H1 (cell line): Measurements from ENCODE around the gene MAP2K1. TPM values are rescaled to one million over a fixed set of nuclear protein-coding genes. Genes with fewer than 3 reads are reported as not detected.

Experiments used
- CTCF ChIA-PET: fragments of 300-600 bp; sonication (Branson Sonifier 250); formaldehyde crosslinking; loops from one replicate; lab custom pipeline; 2021; ENCODE audit not compliant: partially characterized antibody; lab: Charles Lee
- POLR2A ChIA-PET: fragments of 300-600 bp; sonication (Branson Sonifier 250); formaldehyde crosslinking; loops from one replicate; lab custom pipeline; 2021; ENCODE audit warnings: inconsistent platforms; ENCODE audit not compliant: partially characterized antibody; lab: Charles Lee
- DNase-seq, 2 experiments: peaks; one replicate each; pipeline versions ENCODE4 v3.0.0 to v3.0.0-alpha.2; 2010 to 2022; ENCODE audit warnings: low spot score in 2 of 2, low read depth in 1 of 2, mixed read lengths in 1 of 2
- FAIRE-seq: peaks from 2 replicates; lab custom pipeline; 2011; peaks lifted over from hg19 to GRCh38; lab: Jason Lieb, UNC
- H2AFZ ChIP-seq: 2 replicates; pipeline ENCODE4 v1.8.1; 2012; ENCODE audit warnings: low read length, inconsistent platforms
- H2AK5ac ChIP-seq: 2 replicates; pipeline ENCODE4 v1.6.1; 2013; ENCODE audit warnings: low read depth, low read length
- H2BK120ac ChIP-seq: replicated peaks from 2 replicates; pipeline ENCODE3; 2013; ENCODE audit warnings: low read depth, low read length, inconsistent platforms
- H2BK12ac ChIP-seq: 2 replicates; pipeline ENCODE4 v1.6.1; 2013; ENCODE audit warnings: low read depth, low read length
- H2BK15ac ChIP-seq: 2 replicates; pipeline ENCODE4 v1.6.1; 2013; ENCODE audit warnings: low read length
- H2BK20ac ChIP-seq: 2 replicates; pipeline ENCODE4 v1.6.1; 2013; ENCODE audit warnings: low read length
- H2BK5ac ChIP-seq: 2 replicates; pipeline ENCODE4 v1.6.1; 2013; ENCODE audit warnings: low read depth, low read length
- H3K14ac ChIP-seq: 2 replicates; pipeline ENCODE4 v1.6.1; 2013; ENCODE audit warnings: inconsistent platforms; ENCODE audit not compliant: insufficient read length
- H3K18ac ChIP-seq: 2 replicates; pipeline ENCODE4 v1.6.1; 2013; ENCODE audit warnings: low read length; ENCODE audit errors: extremely low read depth
- H3K23ac ChIP-seq: 2 replicates; pipeline ENCODE4 v1.6.1; 2013; ENCODE audit warnings: inconsistent platforms; ENCODE audit not compliant: insufficient read length
- H3K23me2 ChIP-seq: 2 replicates; pipeline ENCODE4 v1.6.1; 2013; ENCODE audit warnings: low read depth, low read length
- H3K27ac ChIP-seq: 2 replicates; pipeline ENCODE4 v1.6.1; 2011; ENCODE audit warnings: low read depth, low read length, inconsistent platforms
- H3K27me3 ChIP-seq, 4 experiments: replicated peaks in 1 of 4; 1 replicate in 1 of 4; 2 replicates in 3 of 4; pipeline versions ENCODE4 v1.6.1 to v1.8.1; 2011 to 2013; ENCODE audit warnings: low read length in 3 of 4, mild to moderate bottlenecking in 3 of 4, inconsistent platforms in 2 of 4, mixed read lengths in 2 of 4, moderate library complexity in 1 of 4; ENCODE audit not compliant: control insufficient read depth in 3 of 4, insufficient read depth in 3 of 4; ENCODE audit errors: extremely low read depth in 1 of 4
- H3K36me3 ChIP-seq, 4 experiments: 2 replicates each; pipeline versions ENCODE4 v1.6.1 to v1.8.1; 2011 to 2013; ENCODE audit warnings: mild to moderate bottlenecking in 4 of 4, low read length in 3 of 4, moderate library complexity in 2 of 4, control low read depth in 1 of 4, inconsistent platforms in 1 of 4; ENCODE audit not compliant: insufficient read depth in 4 of 4, control insufficient read depth in 2 of 4
- H3K4ac ChIP-seq: replicated peaks from 2 replicates; pipeline ENCODE3; 2013; ENCODE audit warnings: low read length, low read depth, mixed read lengths, inconsistent platforms; ENCODE audit not compliant: insufficient read length
- H3K4me1 ChIP-seq, 4 experiments: replicated peaks in 1 of 4; 1 replicate in 1 of 4; 2 replicates in 3 of 4; pipeline versions ENCODE4 v1.6.1 to v1.8.1; 2011 to 2013; ENCODE audit warnings: low read length in 3 of 4, inconsistent platforms in 2 of 4, mixed read lengths in 1 of 4; ENCODE audit not compliant: insufficient read depth in 4 of 4, control insufficient read depth in 3 of 4
- H3K4me2 ChIP-seq, 2 experiments: 2 replicates each; pipeline versions ENCODE4 v1.6.1 to v1.8.1; 2011 to 2013; ENCODE audit warnings: low read depth in 2 of 2, low read length in 2 of 2, control low read depth in 1 of 2, inconsistent platforms in 1 of 2, mild to moderate bottlenecking in 1 of 2; ENCODE audit not compliant: insufficient read depth in 1 of 2
- H3K4me3 ChIP-seq, 4 experiments: fragments of 200-600, 300-600 bp in 1 of 4; sonication (generic), shearing (Covaris generic), sonication (Bioruptor Twin) in 1 of 4; 2 replicates each; pipeline versions ENCODE4 v1.5.1 to v1.8.1; 2011 to 2016; ENCODE audit warnings: low read length in 4 of 4, low read depth in 3 of 4, control low read depth in 2 of 4, inconsistent platforms in 2 of 4, mild to moderate bottlenecking in 2 of 4, mixed read lengths in 1 of 4, moderate library complexity in 1 of 4; ENCODE audit not compliant: insufficient read depth in 2 of 4; ENCODE audit errors: extremely low read depth in 1 of 4
- H3K56ac ChIP-seq: replicated peaks from 2 replicates; pipeline ENCODE3; 2013; ENCODE audit warnings: low read depth, mild to moderate bottlenecking, mixed read lengths, low read length, inconsistent platforms; ENCODE audit not compliant: insufficient read length
- H3K79me1 ChIP-seq: 2 replicates; pipeline ENCODE4 v1.6.1; 2013; ENCODE audit warnings: low read depth, low read length, control low read depth
- H3K79me2 ChIP-seq, 2 experiments: 2 replicates each; pipeline versions ENCODE4 v1.6.1 to v1.8.1; 2012 to 2013; ENCODE audit warnings: low read length in 2 of 2, mild to moderate bottlenecking in 2 of 2, inconsistent platforms in 1 of 2; ENCODE audit not compliant: insufficient read depth in 2 of 2, control insufficient read depth in 1 of 2
- H3K9ac ChIP-seq, 4 experiments: replicated peaks in 1 of 4; 1 replicate in 1 of 4; 2 replicates in 3 of 4; pipeline versions ENCODE4 v1.6.1 to v1.8.1; 2011 to 2013; ENCODE audit warnings: low read depth in 3 of 4, low read length in 3 of 4, control low read depth in 2 of 4, mild to moderate bottlenecking in 2 of 4, moderate library complexity in 2 of 4, inconsistent platforms in 1 of 4; ENCODE audit errors: extremely low read depth in 1 of 4
- H3K9me3 ChIP-seq, 2 experiments: 2 replicates each; pipeline versions ENCODE4 v1.6.1 to v1.8.1; 2012 to 2013; ENCODE audit warnings: mild to moderate bottlenecking in 2 of 2, moderate library complexity in 2 of 2, control low read depth in 1 of 2, inconsistent platforms in 1 of 2, low read depth in 1 of 2, low read length in 1 of 2, mixed read lengths in 1 of 2; ENCODE audit not compliant: insufficient read depth in 2 of 2
- H4K20me1 ChIP-seq, 2 experiments: replicated peaks in 1 of 2; 2 replicates each; pipeline versions ENCODE3 to v1.8.1; 2011 to 2013; ENCODE audit warnings: inconsistent platforms in 2 of 2, low read length in 2 of 2, mild to moderate bottlenecking in 1 of 2; ENCODE audit not compliant: insufficient read depth in 2 of 2, control insufficient read depth in 1 of 2
- H4K5ac ChIP-seq: 2 replicates; pipeline ENCODE4 v1.6.1; 2013; ENCODE audit warnings: low read length, low read depth, mixed read lengths, inconsistent platforms; ENCODE audit not compliant: insufficient read length
- H4K8ac ChIP-seq: 2 replicates; pipeline ENCODE4 v1.8.0; 2013; ENCODE audit warnings: mild to moderate bottlenecking, moderate library complexity, low read length, inconsistent platforms; ENCODE audit not compliant: insufficient read depth; ENCODE audit errors: extremely low read depth
- H4K91ac ChIP-seq: replicated peaks from 2 replicates; pipeline ENCODE3; 2013; ENCODE audit warnings: low read length, mixed read lengths, inconsistent platforms; ENCODE audit not compliant: insufficient read length
- BRCA1 ChIP-seq: IDR thresholded peaks from 2 replicates; pipeline ENCODE4 v1.6.1; 2012; ENCODE audit warnings: low read depth, low read length, improper control_type of control experiment
- CBX8 ChIP-seq: fragments of 300-800, 300-1000 bp; sonication (generic); IDR thresholded peaks from 2 replicates; pipeline ENCODE4 v1.7.1; 2016; ENCODE audit warnings: low read depth, low read length, borderline replicate concordance
- CEBPB ChIP-seq: IDR thresholded peaks from 2 replicates; pipeline ENCODE4 v1.6.1; 2012; ENCODE audit warnings: low read depth, low read length
- CREB1 ChIP-seq: IDR thresholded peaks from 2 replicates; pipeline ENCODE4 v1.6.1; 2012; ENCODE audit warnings: inconsistent platforms
- GTF2F1 ChIP-seq: IDR thresholded peaks from 2 replicates; pipeline ENCODE4 v1.6.1; 2012; ENCODE audit warnings: low read depth, low read length, improper control_type of control experiment, borderline replicate concordance
- JUND ChIP-seq: IDR thresholded peaks from 2 replicates; pipeline ENCODE4 v1.6.1; 2011; ENCODE audit warnings: mild to moderate bottlenecking, improper control_type of control experiment, low read length
- NRF1 ChIP-seq: IDR thresholded peaks from 2 replicates; pipeline ENCODE4 v1.6.1; 2011; ENCODE audit warnings: mild to moderate bottlenecking, low read depth, low read length, improper control_type of control experiment
- PHF8 ChIP-seq: fragments of 200-600 bp; sonication (generic); conservative IDR thresholded peaks from 2 replicates; pipeline ENCODE4 v1.7.1; 2012; ENCODE audit warnings: low read depth, mild to moderate bottlenecking, inconsistent platforms, low read length, moderate library complexity
- POLR2AphosphoS5 ChIP-seq: IDR thresholded peaks from 2 replicates; pipeline ENCODE4 v1.6.1; 2011; ENCODE audit warnings: low read depth, low read length
- SIRT6 ChIP-seq: IDR thresholded peaks from one replicate; pipeline ENCODE4 v1.7.1; 2012; ENCODE audit warnings: low read length, inconsistent platforms
- SP2 ChIP-seq: IDR thresholded peaks from 2 replicates; pipeline ENCODE4 v1.6.1; 2012; ENCODE audit warnings: mild to moderate bottlenecking, low read length, inconsistent platforms
- SP4 ChIP-seq: IDR thresholded peaks from 2 replicates; pipeline ENCODE4 v1.6.1; 2012; ENCODE audit warnings: low read length, inconsistent platforms
- YY1 ChIP-seq: IDR thresholded peaks from 2 replicates; pipeline ENCODE4 v1.6.1; 2011; ENCODE audit warnings: low read depth, mild to moderate bottlenecking, low read length
- WGBS, 2 experiments: shearing (Covaris generic) in 1 of 2; methylation state at CpG; one replicate each; pipeline versions ENCODE4 v1.1.6 to v1.1.7; 2013 to 2015; ENCODE audit warnings: low lambda C conversion rate in 2 of 2, mixed read lengths in 2 of 2, inconsistent platforms in 1 of 2, low coverage in 1 of 2, missing lambda C conversion rate in 1 of 2; ENCODE audit not compliant: insufficient replicate concordance in 2 of 2, insufficient coverage in 1 of 2, insufficient read length in 1 of 2; ENCODE audit errors: extremely low coverage in 1 of 2, missing lambda C conversion rate in 1 of 2; 5-methylcytosine and 5-hydroxymethylcytosine counted together
- polyA plus RNA-seq, 7 experiments: library from polyadenylated mRNA; depleted of rRNA in 3 of 7; stranded (reverse) in 5 of 7; unstranded in 2 of 7; fragments of >200 nt in 5 of 7; fragments of 200-250 nt in 2 of 7; gene quantifications; 1 replicate in 5 of 7; 2 replicates in 1 of 7; 4 replicates in 1 of 7; pipeline versions ENCODE4 v1.2.1 to v1.2.3, GENCODE V29; 2011 to 2013; ENCODE audit warnings: missing spikeins in 2 of 7, mixed read lengths in 2 of 7
- total RNA-seq: library from RNA; stranded (reverse); fragmentation: NEBNext Ultra II Directional; extraction: Animal tissue kit (Norgen Biotek cat#: 25700); gene quantifications from 2 replicates; pipeline ENCODE4 v1.2.1, GENCODE V29; 2021
- TF ChIP-seq, protein P1 (sequence below): IDR thresholded peaks from 2 replicates; pipeline ENCODE4 v1.6.1; 2012; ENCODE audit warnings: low read length, inconsistent platforms

The MAP2K1 gene
- total and polyA plus RNA-seq, 2 of the 8 experiments (the other 6 are each of a cell fraction or from before 2014, with no cell fraction given) = 54.7 to 78.2 TPM

DNA sequence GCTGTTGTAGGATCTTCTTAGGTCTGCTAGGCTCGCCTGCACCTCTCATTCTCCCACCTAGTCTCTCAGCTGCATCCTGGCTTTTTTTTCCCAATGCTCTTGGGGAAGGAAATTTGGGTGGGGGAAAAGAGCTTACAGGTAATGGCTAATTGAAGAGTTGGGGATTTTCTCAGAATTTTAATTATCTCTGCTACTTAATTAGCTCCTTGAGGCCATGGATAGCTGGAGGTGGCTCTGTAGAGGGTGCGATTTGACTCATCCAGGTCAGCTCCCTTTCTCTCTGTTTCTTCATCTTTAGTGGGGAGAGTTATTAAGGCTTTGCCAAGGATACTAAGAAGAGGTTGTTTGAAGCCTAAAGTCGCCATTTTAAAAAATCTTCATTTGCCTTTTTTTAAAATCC is 88.3 kb downstream of the MAP2K1 start:
- Histone ChIP-seq H3K79me2 (peaks cover 0 to 24% of the 10 kb centered on the region in 2 experiments; a peak in 1 of 4 replicates), H3K27ac (no peak overlapping the region), H3K9me3 (no peaks in the 10 kb centered on the region), H3K79me1 (peaks cover 3% of the 10 kb centered on the region; the same call in 1 of the 2 replicates), H3K14ac (no peak overlapping the region), H4K91ac (no peak overlapping the region), H3K4me3 (peak overlapping the region in 1 of 4 experiments; percentile 18; a peak in 2 of 8 replicates), H3K4me2 (peak overlapping the region in 1 of 2 experiments; percentile 78; a peak in 2 of 4 replicates), H3K23ac (no peak overlapping the region), H2BK12ac (no peak overlapping the region), H4K5ac (peak overlapping the region; percentile 25), H3K9ac (no peak overlapping the region), H2AFZ (no peak overlapping the region), H4K8ac (no peak overlapping the region), H2BK15ac (no peak overlapping the region), H3K4me1 (peaks cover 23 to 58% (median 44%) of the 10 kb centered on the region in 4 experiments), H2BK20ac (0 out of 2 replicates have a peak overlapping the region, but pooled peaks have one; percentile 53), H3K4ac (no peak overlapping the region), H2AK5ac (no peak overlapping the region; the same call in 1 of the 2 replicates), H3K27me3 (no peaks in the 10 kb centered on the region), H2BK5ac (no peak overlapping the region), H3K18ac (no peak overlapping the region), H4K20me1 (peaks cover 0 to 3% of the 10 kb centered on the region in 2 experiments), H2BK120ac (no peak overlapping the region), H3K36me3 (no peaks in the 10 kb centered on the region), H3K56ac (no peak overlapping the region), H3K23me2 (no peaks in the 10 kb centered on the region)
- 75% methylated on average over 3 of the region's 3 CpGs; no CpG with 5 or more reads in 1 of the 2 experiments for WGBS, 2 experiments
- DNase-seq (no peak), FAIRE-seq (no peak)
- CTCF ChIA-PET = interaction anchor here (0.6 to 5.4 kb wide), 8 partner anchors 11 to 362 kb away, joined by 3 to 40 read pairs (median 4); partner anchors contain the start of genes MAP2K1 and SNAPC5
- POLR2A ChIA-PET = interaction anchor here (1.5 to 3.1 kb wide), 7 partner anchors 10 to 29 kb away, joined by 3 to 24 read pairs (median 9); partner anchors contain the start of genes RPL4, SNAPC5 and ZWILCH
- TF ChIP-seq BRCA1 (no peak), NRF1 (no peak), SP4 (no peak), CREB1 (no peak), CEBPB (no peak), YY1 (no peak), SIRT6 (no peak), GTF2F1 (no peak), POLR2AphosphoS5 (no peak), JUND (no peak), CBX8 (no peak), SP2 (no peak), PHF8 (no peak)
- TF ChIP-seq, protein P1, sequence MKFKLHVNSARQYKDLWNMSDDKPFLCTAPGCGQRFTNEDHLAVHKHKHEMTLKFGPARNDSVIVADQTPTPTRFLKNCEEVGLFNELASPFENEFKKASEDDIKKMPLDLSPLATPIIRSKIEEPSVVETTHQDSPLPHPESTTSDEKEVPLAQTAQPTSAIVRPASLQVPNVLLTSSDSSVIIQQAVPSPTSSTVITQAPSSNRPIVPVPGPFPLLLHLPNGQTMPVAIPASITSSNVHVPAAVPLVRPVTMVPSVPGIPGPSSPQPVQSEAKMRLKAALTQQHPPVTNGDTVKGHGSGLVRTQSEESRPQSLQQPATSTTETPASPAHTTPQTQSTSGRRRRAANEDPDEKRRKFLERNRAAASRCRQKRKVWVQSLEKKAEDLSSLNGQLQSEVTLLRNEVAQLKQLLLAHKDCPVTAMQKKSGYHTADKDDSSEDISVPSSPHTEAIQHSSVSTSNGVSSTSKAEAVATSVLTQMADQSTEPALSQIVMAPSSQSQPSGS = no peak
